Measurements from ENCODE around the gene ADAMTS7. TPM values are rescaled to one million over a fixed set of nuclear protein-coding genes. Genes with fewer than 3 reads are reported as not detected.

Gene ADAMTS7, protein sequence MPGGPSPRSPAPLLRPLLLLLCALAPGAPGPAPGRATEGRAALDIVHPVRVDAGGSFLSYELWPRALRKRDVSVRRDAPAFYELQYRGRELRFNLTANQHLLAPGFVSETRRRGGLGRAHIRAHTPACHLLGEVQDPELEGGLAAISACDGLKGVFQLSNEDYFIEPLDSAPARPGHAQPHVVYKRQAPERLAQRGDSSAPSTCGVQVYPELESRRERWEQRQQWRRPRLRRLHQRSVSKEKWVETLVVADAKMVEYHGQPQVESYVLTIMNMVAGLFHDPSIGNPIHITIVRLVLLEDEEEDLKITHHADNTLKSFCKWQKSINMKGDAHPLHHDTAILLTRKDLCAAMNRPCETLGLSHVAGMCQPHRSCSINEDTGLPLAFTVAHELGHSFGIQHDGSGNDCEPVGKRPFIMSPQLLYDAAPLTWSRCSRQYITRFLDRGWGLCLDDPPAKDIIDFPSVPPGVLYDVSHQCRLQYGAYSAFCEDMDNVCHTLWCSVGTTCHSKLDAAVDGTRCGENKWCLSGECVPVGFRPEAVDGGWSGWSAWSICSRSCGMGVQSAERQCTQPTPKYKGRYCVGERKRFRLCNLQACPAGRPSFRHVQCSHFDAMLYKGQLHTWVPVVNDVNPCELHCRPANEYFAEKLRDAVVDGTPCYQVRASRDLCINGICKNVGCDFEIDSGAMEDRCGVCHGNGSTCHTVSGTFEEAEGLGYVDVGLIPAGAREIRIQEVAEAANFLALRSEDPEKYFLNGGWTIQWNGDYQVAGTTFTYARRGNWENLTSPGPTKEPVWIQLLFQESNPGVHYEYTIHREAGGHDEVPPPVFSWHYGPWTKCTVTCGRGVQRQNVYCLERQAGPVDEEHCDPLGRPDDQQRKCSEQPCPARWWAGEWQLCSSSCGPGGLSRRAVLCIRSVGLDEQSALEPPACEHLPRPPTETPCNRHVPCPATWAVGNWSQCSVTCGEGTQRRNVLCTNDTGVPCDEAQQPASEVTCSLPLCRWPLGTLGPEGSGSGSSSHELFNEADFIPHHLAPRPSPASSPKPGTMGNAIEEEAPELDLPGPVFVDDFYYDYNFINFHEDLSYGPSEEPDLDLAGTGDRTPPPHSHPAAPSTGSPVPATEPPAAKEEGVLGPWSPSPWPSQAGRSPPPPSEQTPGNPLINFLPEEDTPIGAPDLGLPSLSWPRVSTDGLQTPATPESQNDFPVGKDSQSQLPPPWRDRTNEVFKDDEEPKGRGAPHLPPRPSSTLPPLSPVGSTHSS (N-terminal part only)
- total RNA-seq, result 0.98 and 1.6 TPM in 2 replicates

DNA sequence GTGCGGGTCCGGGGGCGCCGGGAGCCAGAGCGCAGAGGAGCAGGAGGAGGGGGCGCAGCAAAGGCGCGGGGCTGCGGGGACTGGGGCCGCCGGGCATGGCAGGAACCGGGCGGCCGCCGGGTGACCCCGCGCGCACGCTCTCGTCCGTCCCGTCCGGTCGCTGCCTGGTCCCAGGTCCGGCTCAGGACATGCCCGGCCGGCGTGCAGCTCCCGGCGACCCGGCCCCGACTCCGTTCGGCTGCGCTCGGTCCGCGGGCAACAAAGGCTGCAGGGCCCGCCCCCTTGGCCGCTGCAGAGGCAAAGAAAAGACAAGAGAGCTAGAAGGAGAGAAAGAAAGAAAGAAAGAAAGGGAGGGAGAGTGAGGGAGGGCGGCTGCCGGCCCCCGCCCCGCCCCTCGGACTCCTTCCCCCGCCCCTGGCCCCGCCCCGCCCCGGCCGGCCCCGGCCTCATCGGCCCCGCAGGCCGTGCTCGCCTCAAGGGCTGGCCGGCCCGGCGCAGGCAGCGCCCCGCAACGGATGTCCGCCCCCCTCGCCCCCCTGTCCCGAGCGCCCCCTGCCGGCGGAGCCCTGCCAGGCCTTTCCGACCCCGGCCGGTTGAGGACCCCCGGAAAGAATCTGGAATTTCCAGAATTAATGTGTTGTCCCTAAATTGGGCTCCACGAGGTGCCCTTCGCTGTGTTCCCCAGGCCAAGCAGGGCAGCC is at the start of gene ADAMTS7:
ADAMTS7 (minus strand) TSS at position 341 of the 701 bp plus-strand sequence; CDS start at position 97, 244 bp downstream.

Other genes with a start within 250 kb of the ADAMTS7 start
- 2.5 and 6.4 TPM in 2 replicates for gene CHRNA5, start 245.9 kb downstream of the ADAMTS7 start, total RNA-seq
- gene CHRNA3, start 190.5 kb downstream of the ADAMTS7 start, total RNA-seq, result 0.09 TPM in 1 of 2 replicates, not detected in the other
- not detected in 2 replicates for gene CHRNB4, start 170.3 kb downstream of the ADAMTS7 start, total RNA-seq
- 265 and 301 TPM in 2 replicates for gene MORF4L1, start 61.4 kb upstream of the ADAMTS7 start, total RNA-seq
- gene CTSH, start 133.6 kb upstream of the ADAMTS7 start, total RNA-seq, result 36.6 and 39.2 TPM in 2 replicates

All from airway epithelial cell (primary cell).